Measurements from ENCODE around the gene PROB1.
A peak's percentile ranks its signal among the peaks of the same experiment; 100 is the strongest.
"Not testable (repeated sequence)": the region's sequence is repeated elsewhere in the genome, so short reads cannot be mapped to it uniquely, and the experiment has no call there.

Gene PROB1

GRCh38 chr5:139361835-139362429, 33.0 kb downstream of the PROB1 start:
- TF ChIP-seq, protein P1, sequence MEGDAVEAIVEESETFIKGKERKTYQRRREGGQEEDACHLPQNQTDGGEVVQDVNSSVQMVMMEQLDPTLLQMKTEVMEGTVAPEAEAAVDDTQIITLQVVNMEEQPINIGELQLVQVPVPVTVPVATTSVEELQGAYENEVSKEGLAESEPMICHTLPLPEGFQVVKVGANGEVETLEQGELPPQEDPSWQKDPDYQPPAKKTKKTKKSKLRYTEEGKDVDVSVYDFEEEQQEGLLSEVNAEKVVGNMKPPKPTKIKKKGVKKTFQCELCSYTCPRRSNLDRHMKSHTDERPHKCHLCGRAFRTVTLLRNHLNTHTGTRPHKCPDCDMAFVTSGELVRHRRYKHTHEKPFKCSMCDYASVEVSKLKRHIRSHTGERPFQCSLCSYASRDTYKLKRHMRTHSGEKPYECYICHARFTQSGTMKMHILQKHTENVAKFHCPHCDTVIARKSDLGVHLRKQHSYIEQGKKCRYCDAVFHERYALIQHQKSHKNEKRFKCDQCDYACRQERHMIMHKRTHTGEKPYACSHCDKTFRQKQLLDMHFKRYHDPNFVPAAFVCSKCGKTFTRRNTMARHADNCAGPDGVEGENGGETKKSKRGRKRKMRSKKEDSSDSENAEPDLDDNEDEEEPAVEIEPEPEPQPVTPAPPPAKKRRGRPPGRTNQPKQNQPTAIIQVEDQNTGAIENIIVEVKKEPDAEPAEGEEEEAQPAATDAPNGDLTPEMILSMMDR (conservative IDR thresholded peaks at IDR 0.05; ENCODE audit: low read depth, low read length), result no peak
- no peak overlapping the region for H3K4me3 ChIP-seq (ENCODE audit: low read depth, low read length)
- DNase-seq (ENCODE audit: low read depth), result no peak

DNA sequence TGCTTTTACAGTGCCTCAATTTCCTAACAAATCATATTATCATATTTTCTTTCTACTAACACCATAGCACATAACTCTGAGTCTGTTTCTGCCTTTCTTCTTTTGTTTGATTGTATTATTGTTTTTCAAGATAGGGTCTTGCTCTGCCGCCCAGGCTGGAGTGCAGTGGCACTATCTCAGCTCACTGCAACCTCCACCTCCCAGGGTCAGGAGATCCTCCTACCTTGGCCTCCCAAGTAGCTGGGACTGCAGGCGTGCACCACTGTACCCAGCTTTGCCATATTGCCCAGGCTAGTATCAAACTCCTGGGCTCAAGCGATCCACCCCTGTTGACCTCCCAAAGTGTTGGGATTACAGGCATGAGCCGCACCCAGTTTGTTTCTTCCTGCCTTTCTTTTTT, 34.5 kb downstream of the PROB1 start:
- DNase-seq (ENCODE audit: low read depth), result no peak
- no peak overlapping the region for H3K4me3 ChIP-seq (ENCODE audit: low read depth, low read length)
- TF ChIP-seq, protein P1 (conservative IDR thresholded peaks at IDR 0.05; ENCODE audit: low read depth, low read length), result no peak

DNA sequence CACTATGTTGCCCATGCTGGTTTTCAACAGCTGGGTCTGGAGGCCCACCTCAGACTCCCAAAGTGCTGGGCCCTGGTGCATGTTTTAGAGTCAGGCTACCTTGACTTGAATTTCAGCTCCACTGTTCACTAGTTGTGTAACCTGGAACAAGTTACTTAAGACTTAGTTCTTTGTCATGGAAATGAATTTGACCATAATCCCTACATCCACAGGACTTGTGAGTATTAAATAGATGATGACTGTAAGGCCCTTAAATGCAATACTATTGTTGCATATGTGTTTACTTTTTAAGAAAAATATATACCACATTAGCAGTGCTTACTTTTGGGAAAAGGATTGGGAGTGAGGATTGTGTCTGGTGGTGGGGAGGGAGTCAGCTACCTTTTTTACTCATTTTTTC, 36.8 kb downstream of the PROB1 start:
- no peak overlapping the region for H3K4me3 ChIP-seq (ENCODE audit: low read depth, low read length)
- TF ChIP-seq, protein P1 (conservative IDR thresholded peaks at IDR 0.05; ENCODE audit: low read depth, low read length), result no peak
- no peak for DNase-seq (ENCODE audit: low read depth)

DNA sequence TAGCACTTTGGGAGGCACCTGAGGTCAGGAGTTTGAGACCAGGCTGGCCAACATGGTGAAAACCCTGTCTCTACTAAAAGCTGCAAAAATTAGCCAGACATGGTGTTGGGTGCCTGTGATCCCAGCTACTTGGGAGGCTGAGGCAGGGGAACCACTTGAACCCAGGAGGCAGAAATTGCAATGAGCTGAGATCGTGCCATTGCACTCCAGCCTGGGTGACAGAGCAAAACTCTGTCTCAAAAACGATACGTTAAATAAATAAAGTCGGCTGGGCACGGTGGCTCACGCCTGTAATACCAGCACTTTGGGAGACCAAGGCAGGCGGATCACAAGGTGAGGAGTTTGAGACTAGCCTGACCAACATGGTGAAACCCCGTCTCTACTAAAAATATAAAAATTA, 39.0 kb downstream of the PROB1 start:
- H3K4me3 ChIP-seq (ENCODE audit: low read depth, low read length), result not testable (repeated sequence)

DNA sequence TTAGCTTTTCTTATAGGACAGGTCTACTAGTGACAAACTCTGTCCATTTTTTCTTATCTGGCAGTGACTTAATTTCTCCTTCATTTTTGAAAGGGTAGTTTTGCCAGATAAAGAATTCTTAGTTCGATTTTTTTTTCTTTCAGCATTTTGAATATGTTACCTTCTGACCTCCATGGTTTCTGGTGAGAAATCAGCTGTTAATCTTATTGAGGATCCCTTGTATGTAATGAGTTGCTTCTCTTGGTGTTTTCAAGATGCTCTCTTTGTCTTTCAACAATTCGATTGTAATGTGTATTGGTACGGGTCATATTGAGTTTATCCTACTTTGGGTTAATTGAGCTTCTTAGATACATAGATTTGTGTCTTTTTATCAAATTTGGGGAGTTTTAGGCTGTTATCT, 40.7 kb downstream of the PROB1 start:
- TF ChIP-seq, protein P1 (conservative IDR thresholded peaks at IDR 0.05; ENCODE audit: low read depth, low read length), result no peak
- no peak for DNase-seq (ENCODE audit: low read depth)
- H3K4me3 ChIP-seq (ENCODE audit: low read depth, low read length), result no peak overlapping the region

More for the DNA sequence above, 39.0 kb downstream of the PROB1 start:
- DNase-seq (ENCODE audit: low read depth), result not testable (repeated sequence)

GRCh38 chr5:139347863-139348262, 47.0 kb downstream of the PROB1 start:
- H3K4me3 ChIP-seq (ENCODE audit: low read depth, low read length); DNase-seq (ENCODE audit: low read depth): not testable (repeated sequence)

GRCh38 chr5:139345442-139345841, 49.5 kb downstream of the PROB1 start:
- DNase-seq (ENCODE audit: low read depth); H3K4me3 ChIP-seq (ENCODE audit: low read depth, low read length): not testable (repeated sequence)

DNA sequence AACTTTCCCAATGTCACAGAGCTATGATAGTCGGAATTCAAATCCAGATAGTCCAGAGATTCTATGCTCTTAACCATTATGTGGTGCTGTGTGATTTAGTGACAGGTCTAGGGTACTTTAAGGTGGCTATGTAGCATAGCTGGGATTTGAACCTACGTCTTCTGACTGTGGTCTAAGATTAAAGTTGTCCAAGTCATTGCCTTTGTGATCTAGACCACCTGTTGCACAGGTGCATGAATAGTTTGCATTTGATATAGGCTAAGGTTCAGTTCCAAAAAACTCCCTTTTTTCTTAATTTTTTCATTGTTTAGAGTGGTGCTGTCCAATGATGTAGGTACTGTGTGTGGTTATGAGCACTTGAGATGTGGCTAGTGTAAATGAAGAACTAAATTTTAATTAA, 50.7 kb downstream of the PROB1 start:
- DNase-seq (ENCODE audit: low read depth), result no peak
- H3K4me3 ChIP-seq (ENCODE audit: low read depth, low read length), result no peak overlapping the region
- TF ChIP-seq, protein P1 (conservative IDR thresholded peaks at IDR 0.05; ENCODE audit: low read depth, low read length), result no peak

DNA sequence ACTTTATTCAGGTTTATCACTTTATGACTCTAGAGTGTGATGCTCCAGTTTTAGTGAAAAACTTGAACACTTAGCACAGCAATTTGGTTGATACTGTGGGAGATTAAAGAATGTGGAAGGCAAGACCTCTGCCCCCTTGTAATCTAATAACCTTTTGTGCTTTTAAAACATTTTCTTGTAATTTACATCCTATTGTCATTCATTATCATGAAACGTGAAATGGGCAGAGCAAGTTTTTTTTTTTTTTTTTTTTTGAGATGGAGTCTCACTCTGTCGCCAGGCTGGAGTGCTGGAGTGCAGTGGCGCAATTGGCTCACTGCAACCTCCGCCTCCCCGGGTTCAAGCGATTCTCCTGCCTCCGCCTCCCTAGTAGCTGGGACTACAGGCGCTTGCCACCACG, 51.4 kb downstream of the PROB1 start:
- TF ChIP-seq, protein P1 (conservative IDR thresholded peaks at IDR 0.05; ENCODE audit: low read depth, low read length), result no peak
- peak overlapping the region; percentile 100 for H3K4me3 ChIP-seq (ENCODE audit: low read depth, low read length)
- DNase-seq (ENCODE audit: low read depth), result no peak
